SHP77 (cell line): Measurements from ENCODE around the gene ATF7IP.
"Not testable (repeated sequence)": the region's sequence is repeated elsewhere in the genome, so short reads cannot be mapped to it uniquely, and the experiment has no call there.

Source experiments
- DNase-seq, 2 experiments: peaks; one replicate each; lab custom pipeline; 2025; lab: John Stamatoyannopoulos, UW

Gene ATF7IP

DNA sequence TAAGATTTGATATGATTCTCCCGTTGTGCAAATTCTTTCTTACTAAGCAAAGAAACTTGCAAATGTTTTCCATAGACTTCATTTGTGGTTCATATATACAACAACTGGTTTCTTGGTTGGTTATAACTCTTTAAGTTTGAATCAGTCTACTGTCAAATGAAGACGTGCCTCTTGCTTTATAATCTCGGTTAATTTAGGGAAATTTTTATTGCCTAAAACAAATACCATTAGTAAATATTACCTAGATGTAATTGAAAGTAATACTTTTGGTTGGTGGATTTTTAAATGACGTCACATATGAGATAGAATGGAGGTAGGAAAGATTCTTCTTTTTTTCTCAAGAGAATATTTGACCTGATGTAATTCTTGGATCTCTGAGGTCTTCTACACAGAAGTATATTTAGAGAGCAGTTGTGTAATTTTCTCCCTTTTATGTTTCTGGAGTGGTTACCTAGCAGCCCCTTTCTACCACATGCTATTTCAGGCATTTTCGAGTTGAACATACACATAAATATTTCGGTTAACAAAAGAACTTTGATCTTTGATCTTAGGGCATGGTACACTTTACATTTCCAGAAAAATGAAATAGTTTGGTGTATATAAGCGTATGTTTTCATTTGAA lies 1.7 kb downstream of the ATF7IP start:
- DNase-seq, result no peak

DNA sequence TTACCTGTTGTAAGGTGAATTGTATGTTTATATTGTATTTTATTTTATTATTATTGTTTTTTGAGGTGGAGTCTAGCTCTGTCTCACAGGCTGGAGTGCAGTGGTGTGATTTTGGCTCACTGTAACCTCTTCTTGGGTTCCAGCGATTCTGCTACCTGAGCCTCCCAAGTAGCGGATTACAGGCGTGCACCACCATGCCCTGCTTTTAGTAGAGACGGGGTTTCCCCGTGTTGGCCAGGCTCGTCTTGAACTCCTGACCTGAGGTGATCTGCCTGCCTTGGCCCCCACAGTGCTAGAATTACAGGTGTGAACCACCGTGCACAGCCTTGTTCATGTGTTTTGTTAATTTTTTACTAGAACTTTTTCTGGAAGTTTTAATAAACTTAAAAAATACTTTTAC lies 3.8 kb downstream of the ATF7IP start:
- DNase-seq, result no peak

DNA sequence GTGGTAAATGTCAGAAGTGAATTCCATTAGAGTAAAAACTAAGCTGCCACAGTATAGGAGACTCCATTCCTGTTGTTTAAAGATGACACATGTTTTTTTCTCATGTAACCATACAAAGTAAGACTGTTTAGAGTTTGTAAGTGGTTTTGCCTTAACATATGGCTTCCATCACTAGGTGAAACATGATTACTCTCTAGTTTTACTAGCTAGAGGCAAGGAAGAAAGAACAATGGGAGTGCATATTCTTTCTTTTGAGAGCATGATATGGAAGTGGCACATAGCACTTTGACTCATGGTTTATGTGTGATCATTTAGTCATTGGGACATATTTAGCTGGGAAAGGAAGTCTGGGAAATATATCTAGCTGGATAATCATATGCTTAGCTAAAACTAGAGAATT lies 7.7 kb downstream of the ATF7IP start:
- no peak for DNase-seq

DNA sequence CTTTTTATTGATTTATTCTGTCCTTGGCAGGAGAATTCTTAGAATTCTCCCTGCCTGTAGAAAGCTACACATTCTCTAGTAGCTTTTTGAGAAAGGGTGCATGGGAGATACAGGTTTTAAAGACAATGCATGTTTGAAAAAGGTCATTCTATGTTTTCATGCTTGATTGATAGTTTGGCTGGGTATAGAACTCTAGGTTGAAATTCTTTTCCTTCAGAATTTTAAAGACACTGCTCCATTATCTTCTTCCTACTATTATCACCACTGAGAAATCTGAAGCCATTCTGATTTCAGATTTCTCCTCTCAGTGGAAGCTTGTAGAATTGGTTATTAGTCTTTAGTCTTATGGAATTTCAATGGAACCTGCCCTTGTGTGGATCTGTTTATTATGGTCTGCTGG lies 14.0 kb downstream of the ATF7IP start:
- no peak for DNase-seq

DNA sequence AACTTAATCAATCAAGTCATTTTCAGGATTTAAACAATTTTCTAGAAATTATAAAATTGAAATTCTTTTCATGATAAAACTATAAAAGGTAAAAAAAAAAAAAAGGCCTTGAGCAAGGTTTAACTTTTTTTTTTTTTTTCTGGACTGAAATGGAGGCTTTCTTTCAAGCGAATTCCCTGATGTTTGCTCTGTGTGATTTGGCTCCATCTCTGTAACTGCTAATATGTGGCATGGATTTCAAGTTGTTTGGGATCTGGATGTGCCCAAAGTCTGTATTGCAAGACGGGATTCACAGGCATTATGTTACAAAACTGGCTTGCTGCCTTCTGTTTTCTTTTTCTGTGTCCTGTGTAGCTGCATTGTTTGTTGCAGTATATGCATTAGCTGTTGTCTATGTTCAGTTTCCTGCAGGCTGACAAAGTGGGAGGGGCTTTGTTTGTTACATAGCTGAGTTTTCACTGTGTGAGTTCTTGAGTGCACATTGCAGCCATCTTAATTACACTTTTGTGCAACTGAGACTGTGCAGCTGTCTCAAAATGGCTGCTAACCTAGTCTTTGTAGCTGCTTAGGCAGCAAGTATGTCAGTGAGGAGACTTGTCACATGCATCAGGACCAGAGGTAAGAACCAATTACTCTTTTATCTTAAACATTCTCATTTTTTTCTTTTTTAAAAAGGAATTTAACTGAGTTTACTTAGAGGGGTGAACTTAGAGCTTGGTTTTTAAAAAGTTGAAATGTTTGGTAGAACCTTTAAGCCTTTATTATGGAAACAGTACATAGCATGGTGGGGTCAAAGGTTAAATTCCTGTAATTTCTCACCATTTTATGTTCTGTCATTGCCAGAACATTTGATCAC lies 19.5 kb downstream of the ATF7IP start:
- DNase-seq, result peak; percentile 78 to 79

DNA sequence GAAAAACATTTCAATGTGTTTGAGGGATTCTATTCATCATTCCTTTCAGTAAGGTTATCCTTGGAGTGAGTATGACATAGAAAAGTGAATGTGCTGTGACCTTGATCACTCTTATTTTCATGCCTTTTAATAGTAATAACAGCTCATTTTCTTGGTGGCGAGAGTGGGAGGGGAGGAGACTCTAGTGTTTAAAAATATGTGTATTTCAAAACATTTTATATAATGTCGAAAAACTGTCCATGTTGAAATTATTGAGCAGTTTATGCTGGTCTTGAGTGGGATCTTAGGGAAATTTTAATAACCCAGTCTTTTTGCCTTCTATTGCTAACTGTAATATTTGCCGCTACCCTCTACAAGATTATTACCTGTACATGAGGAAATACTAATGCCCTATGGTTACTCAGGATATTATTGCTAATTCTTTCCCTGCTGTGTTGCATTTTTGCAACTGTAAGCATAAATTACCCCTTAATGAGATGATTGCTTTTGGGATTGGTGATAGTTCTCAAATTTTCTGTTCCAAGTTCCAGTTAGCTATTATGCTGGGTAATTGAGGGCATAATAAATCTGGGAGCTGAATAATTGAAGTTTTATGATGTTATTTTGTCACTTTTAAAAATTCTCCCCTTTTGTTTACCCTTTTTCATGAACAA lies 21.9 kb downstream of the ATF7IP start:
- DNase-seq, result no peak

DNA sequence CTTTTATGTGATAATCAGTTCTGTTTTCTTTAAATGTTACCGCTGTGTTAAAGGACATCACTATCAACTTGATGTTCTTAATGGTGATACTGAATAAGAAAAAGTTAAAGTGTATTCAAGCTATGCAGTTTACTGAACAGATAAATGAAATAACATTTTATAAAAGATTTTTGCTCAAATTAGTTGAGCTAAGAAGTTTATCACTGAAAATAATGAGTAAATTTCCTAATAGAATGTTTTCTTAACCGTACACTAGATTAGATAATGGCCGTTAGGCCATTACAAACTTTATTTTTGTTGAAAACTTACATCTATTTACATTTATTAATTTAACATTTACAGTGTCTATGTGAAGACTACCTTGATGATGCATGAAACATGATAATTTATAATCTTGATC lies 25.0 kb downstream of the ATF7IP start:
- DNase-seq, result no peak

DNA sequence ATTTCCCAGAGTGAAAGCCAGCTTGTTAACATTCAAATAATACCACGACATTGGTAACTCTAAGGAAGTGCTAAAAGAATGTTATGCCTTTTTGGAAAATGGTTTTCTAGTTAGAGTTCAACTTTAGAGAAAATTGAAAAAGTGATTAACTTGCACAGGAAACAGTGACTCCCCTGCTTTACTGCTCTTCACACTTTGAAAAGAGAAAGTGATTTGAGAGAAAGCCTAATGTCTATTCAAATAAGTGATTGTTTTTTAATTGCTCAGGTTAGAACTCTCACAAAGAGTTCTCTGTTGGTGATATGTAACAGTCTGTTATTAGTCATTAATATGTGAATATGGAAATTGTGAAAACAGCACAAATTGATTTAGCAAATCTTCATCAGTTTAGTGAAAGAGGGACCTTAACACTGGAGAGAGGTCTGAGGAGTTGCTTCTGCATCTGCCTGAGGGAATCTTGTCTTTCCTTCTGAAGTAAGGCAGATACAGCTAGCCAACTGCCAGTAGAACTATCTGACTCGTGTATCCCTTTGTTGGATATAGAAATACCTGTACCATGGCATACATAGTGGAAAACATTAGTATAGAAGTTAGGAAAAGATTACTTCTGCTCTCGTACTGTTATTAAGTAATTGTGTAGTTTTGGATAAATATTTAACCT lies 25.5 kb downstream of the ATF7IP start:
- no peak for DNase-seq

DNA sequence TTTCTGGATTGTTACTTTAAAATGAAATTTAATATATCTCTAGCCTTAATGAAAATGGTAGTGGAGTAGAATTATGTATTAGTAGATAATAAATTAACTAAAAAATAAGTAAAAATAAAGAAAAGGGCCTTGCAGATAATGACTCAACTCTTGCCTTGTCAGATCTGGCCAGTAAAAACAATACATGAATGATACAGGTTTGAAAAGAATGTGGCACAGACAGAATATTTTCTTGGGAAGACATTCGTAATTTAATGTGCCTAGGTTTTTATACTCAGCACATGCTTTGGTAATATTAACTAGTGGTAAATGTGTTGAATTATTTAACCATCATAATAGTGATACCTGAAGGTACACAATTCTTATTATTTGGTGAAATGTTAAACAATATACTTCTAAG lies 28.3 kb downstream of the ATF7IP start:
- no peak for DNase-seq

DNA sequence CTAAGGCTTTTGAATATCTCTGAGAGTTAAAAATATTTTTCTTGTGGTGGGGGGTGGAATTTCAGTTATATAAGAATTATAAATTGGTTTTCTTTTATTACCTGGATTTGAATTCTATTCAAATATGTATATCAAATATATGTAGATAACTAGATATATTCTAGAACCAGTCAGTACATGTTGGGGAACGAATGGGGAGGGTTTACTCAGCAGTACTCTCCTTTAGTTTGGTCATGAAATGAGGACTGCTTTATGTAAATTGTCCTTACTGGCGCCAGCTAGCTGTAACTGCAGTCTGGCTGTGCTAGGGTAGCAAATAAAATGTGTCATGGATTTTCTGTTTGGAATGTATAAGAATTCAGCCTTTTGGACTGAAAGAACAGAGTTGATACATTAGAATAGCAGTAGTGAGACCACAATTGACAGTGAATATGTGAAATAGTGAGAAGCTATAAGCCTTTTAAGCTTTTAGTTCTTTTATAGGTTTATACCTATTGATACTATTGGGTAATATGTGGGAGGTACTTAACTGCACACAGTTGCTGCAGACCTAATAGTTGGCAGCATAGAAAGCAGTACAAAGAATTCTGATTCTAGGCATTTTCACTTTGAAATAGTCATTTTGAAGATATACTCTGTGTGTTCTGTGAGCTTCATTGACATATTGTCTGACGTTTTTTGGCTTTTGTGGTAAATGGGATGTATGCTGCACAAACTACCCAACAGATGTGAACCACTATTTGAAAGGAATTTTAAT lies 29.0 kb downstream of the ATF7IP start:
- peak; percentile 25 to 53 for DNase-seq

DNA sequence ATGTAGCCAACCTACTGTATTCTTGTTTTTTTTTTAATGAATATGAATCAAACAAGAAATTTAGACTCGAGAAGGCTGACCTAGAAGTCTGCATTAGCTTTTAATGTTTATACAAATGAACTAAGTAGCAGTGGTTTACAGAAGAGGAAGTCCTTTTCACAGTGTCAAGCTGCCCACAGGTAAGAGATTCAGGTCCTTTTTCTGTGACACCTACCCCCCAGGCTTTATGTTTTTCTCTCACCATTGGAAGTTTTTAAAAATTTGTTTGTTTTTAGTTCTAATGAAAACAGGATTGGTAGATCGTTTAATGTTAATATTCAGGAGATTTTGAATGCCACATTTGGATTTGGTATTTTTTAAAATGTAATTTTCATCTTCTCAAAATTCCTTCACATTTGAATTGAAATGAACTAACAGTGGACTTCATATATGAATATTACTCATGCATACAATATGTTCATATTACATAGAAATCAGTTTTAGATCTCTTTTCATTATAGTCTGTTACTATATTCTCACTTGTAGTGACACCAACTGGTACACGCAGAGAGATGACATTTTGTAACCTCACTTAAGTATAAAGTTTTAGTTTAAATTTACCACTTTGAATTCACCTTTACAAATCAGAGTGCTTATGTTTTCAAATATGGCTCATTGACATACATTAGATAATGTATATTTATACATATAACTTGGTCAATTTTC lies 29.7 kb downstream of the ATF7IP start:
- DNase-seq, result no peak

DNA sequence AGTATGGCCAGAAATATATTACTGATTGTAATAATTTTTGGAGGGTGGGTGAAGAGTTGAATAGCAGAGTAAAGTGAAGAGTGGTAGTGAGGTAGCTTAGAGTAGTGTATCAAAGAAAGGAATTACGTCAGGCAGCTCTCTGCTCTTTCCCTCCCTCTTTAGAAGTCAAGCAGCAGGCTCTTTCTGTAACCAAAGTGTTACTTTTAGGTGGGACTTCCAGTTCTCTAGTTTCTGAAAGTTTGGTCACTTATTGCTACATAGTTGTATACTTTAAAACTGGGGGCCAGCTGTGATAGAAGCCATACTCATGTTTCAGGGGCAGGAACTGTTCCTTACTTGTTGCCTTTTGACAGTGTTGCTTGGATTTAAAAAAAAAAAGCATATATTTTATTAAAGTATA lies 30.6 kb downstream of the ATF7IP start:
- no peak for DNase-seq

DNA sequence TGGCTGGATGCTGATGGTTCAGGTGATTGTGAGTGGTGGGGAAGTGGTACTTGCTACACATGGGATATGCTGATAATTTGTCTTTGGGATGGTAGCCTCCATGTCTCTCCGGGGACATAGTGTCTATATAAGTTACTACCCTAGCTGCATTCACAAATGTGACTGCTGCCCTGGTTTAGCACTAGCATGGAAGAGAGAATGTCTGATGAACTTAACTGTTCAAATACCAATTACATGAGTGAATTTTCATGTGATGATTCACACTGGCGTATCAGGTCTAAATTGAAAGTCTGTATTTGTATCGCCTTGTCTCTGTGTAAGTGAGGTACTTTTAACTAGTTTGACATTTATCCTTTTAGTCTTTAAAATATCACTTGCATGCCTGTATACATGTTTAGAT lies 34.4 kb downstream of the ATF7IP start:
- DNase-seq, result no peak

DNA sequence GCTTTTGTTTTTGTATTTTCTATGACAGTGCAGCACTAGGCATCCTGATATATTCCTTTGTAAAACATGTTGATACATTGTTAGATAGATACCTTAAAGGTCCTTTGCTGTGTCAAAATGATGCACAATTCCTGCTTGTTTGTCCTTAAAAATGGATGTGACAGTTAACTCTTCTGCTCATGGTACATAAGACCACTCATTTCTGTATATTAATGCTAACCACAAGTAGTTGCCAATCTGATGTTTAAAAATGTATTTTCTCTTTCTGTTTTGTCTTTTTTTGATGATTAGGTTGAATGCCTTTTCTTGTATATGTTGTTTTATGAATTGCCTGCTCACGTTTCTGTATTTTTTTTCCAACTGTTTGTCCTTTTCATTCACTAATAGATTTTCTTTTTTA lies 35.1 kb downstream of the ATF7IP start:
- no peak for DNase-seq

DNA sequence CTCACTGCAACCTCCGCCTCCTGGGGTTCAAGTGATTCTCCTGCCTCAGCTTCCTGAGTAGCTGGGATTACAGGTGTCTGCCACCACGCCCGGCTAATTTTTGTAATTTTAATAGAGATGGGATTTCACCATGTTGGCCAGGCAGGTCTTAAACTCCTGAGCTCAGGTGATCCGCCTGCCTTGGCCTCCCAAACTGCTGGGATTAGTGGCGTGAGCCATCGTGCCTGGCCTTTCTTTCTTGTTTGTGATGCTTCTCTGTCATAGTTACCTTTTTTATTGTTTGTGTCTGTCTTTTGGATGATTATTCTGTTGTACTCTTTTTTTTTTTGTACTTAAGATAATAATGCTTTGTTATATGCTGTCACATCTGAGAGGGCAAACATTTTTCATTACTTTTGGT lies 35.8 kb downstream of the ATF7IP start:
- not testable (repeated sequence) for DNase-seq

DNA sequence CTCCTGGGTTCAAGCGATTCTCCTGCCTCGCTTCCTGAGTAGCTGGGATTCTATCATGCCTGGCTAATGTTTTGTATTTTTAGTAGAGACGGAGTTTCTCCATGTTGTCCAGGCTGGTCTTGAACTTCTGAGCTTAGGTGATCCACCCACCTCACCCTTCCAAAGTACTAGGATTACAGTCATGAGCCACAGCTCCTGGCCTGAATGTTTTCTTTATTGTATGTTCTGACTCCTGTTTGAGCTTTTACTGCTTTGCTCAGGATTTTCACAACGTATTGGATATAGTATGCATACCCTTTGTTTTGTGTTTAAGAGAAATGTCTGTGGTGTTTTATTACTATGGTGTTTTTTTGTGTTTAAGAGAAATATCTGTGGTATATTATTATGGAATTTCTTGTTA lies 37.2 kb downstream of the ATF7IP start:
- no peak for DNase-seq

DNA sequence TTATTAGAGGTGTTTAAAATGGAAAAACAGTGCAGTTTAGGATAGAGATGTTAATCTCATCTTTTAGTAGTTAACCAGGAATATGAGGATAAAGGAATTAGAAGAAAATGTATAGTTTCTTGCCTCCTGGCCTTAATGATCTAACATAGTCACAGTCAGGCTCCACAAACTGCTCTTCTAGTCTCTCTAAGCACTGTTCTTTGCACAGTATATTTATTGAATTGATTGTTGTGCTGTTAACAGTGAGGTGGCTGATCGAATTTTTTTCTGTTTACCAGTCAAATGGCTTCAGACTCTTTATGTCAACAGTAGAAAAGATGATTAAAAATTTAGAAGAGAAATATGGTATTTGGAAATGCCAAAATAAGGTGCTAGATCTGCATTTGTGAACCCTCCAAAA lies 37.8 kb downstream of the ATF7IP start:
- DNase-seq, result no peak

DNA sequence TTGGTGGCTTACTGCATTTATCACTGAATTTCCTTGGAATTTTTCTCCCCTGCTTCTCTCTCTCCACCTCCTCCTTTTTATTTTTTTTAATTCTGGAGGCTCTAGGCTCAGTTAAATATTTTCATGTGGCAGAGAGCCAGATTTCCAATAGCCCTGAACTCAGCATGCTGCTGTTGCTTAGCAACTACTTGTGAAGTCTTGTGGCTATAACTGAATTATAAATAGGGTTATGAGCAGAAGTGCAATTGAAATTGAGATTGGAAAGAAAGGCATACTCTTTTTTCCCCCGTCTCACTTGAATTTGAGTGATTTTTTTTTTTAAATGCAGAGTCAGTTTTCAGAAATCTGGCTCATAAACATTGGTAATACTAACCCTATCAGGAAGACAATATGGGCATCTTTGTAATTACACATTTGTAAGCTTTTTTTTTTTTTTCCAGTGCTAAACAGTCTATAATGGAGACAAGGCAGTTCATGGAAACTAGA lies 38.3 kb downstream of the ATF7IP start:
- DNase-seq, result peak in 1 of 2 experiments; percentile 7

DNA sequence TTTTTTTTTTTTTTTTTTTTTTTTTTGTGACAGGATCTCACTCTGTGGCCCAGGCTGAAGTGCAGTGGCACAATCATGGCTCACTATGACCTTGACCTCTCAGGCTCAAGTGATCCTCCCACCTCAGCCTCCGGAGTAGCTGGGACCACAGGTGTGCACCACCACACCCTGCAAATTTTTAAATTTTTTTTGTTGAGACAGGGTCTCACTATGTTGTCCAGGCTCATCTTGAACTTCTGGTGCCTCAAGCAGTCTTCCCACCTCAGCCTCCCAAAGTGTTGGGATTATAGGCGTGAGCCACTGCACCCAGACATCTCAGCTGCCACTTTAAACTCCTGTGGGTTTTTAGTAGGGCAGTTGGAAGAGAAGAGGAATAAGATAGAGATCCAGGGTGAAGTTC lies 39.9 kb downstream of the ATF7IP start:
- DNase-seq, result not testable (repeated sequence)

DNA sequence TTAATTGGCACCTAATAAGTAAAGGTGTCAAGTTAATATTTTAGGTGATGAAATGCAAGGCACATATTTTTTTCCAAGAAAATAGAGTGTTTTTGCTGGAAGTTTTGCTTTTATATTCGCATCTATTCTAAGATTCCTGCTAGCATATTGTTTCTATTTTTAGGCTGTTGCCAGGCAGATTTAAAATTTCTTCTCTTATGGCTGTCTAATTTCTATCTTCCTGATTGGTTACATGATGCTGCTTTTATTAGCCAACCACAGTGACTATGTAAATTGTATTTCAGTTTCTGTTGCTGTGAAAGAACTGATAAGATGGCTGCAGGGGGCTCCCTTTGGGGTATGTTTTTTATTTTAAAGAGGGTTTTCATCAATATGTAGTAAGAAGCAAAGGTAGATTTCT lies 42.7 kb downstream of the ATF7IP start:
- DNase-seq, result no peak

DNA sequence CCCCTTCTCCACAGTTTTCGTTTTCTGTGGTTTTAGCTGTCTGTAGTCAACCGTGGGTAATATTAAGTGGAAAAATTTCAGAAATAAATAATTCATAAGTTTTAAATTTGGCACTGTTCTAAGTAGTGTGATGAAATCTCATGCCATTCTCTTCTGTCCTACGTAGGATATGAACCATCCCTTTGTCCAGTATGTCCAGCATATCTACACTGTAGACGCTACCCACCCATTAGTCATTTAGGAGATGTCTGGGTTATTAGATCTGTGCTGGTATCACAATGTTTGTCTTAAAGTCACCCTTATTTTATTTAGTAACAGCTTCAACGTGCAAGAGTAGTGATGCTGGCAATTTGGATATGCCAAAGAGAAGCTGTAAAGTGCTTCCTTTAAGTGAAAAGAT lies 44.7 kb downstream of the ATF7IP start:
- no peak for DNase-seq
